GM23338 (cell line): ENCODE data around the gene HCLS1. TPM values are rescaled to one million over a fixed set of nuclear protein-coding genes. Genes with fewer than 3 reads are reported as not detected.
"Not testable (repeated sequence)": the region's sequence is repeated elsewhere in the genome, so short reads cannot be mapped to it uniquely, and the experiment has no call there.

Experiments
- ATAC-seq: fragments of 200-7000 bp; cut with Tn5 transposase; 3 replicates; pipeline ENCODE4 v1.9.1; 2020
- DNase-seq: peaks from one replicate; pipeline ENCODE4 v3.0.0-alpha.2; 2015; ENCODE audit warnings: low spot score
- H2AFZ ChIP-seq: fragments of 200-600 bp; sonication (generic); 2 replicates; pipeline ENCODE4 v1.8.0; 2016; ENCODE audit warnings: antibody characterized with exemption, mild to moderate bottlenecking, moderate library complexity
- H3F3A ChIP-seq: fragments of 200-600 bp; sonication (generic); replicated peaks from 2 replicates; pipeline ENCODE4 v1.8.0; 2017; ENCODE audit warnings: antibody characterized with exemption, mixed run types, low read depth
- H3K27ac ChIP-seq: fragments of 200-600 bp; sonication (generic); 2 replicates; pipeline ENCODE4 v1.6.1; 2016; ENCODE audit warnings: low read depth
- H3K27me3 ChIP-seq: fragments of 200-600 bp; sonication (generic); 2 replicates; pipeline ENCODE4 v1.8.0; 2016; ENCODE audit warnings: mild to moderate bottlenecking, mixed run types, moderate library complexity; ENCODE audit not compliant: insufficient read depth
- H3K36me3 ChIP-seq: fragments of 200-600 bp; sonication (generic); 2 replicates; pipeline ENCODE4 v1.8.0; 2016; ENCODE audit warnings: mild to moderate bottlenecking; ENCODE audit not compliant: insufficient read depth
- H3K4me1 ChIP-seq: fragments of 200-600 bp; sonication (generic); 2 replicates; pipeline ENCODE4 v1.8.0; 2016; ENCODE audit warnings: mild to moderate bottlenecking, moderate library complexity; ENCODE audit not compliant: insufficient read depth
- H3K4me2 ChIP-seq: fragments of 200-600 bp; sonication (generic); 2 replicates; pipeline ENCODE4 v1.7.1; 2017; ENCODE audit warnings: mixed run types
- H3K4me3 ChIP-seq: fragments of 200-600 bp; sonication (generic); 2 replicates; pipeline ENCODE4 v1.6.1; 2016; ENCODE audit warnings: mixed run types
- H3K79me2 ChIP-seq: fragments of 200-600 bp; sonication (generic); replicated peaks from 2 replicates; pipeline ENCODE4 v1.8.0; 2017; ENCODE audit warnings: mild to moderate bottlenecking; ENCODE audit not compliant: insufficient read depth
- H3K9me2 ChIP-seq: fragments of 200-600 bp; sonication (generic); 2 replicates; pipeline ENCODE4 v1.8.0; 2017; ENCODE audit not compliant: insufficient read depth
- H4K20me1 ChIP-seq: fragments of 200-600 bp; sonication (generic); replicated peaks from 2 replicates; pipeline ENCODE4 v1.8.0; 2017; ENCODE audit warnings: mild to moderate bottlenecking; ENCODE audit not compliant: insufficient read depth
- H3K27ac Mint-ChIP-seq: 2 replicates; pipeline ENCODE4 v1.8.0; 2020; ENCODE audit warnings: inconsistent platforms, mild to moderate bottlenecking, moderate library complexity, mixed read lengths
- H3K27me3 Mint-ChIP-seq: 3 replicates; pipeline ENCODE4 v1.8.0; 2022; ENCODE audit warnings: low read depth, mild to moderate bottlenecking, moderate library complexity, mixed read lengths, inconsistent platforms; ENCODE audit not compliant: insufficient read depth, poor library complexity
- H3K36me3 Mint-ChIP-seq: 3 replicates; pipeline ENCODE4 v1.8.0; 2021; ENCODE audit warnings: low read depth, mild to moderate bottlenecking, inconsistent platforms, moderate library complexity, mixed read lengths
- H3K4me1 Mint-ChIP-seq: 3 replicates; pipeline ENCODE4 v1.8.0; 2020; ENCODE audit warnings: mild to moderate bottlenecking, inconsistent platforms, mixed read lengths
- H3K4me3 Mint-ChIP-seq: 3 replicates; pipeline ENCODE4 v1.8.0; 2021; ENCODE audit warnings: moderate library complexity, mild to moderate bottlenecking, inconsistent platforms, mixed read lengths
- H3K9me3 Mint-ChIP-seq: 3 replicates; pipeline ENCODE4 v1.8.0; 2020; ENCODE audit warnings: moderate library complexity, mild to moderate bottlenecking, inconsistent platforms, mixed read lengths
- CREB1 ChIP-seq: fragments of 250-450 bp; sonication (Bioruptor Pico); IDR thresholded peaks from 2 replicates; pipeline ENCODE4 v1.5.0; 2020; ENCODE audit warnings: low read depth, mild to moderate bottlenecking, moderate library complexity
- NANOG ChIP-seq: IDR thresholded peaks from 2 replicates; pipeline ENCODE4 v1.6.1; 2016; ENCODE audit warnings: antibody characterized with exemption, borderline replicate concordance
- POLR2AphosphoS5 ChIP-seq: IDR thresholded peaks from 2 replicates; pipeline ENCODE4 v1.6.1; 2016; ENCODE audit warnings: antibody characterized with exemption, low read depth
- STAT1 ChIP-seq: IDR thresholded peaks from one replicate; pipeline ENCODE4 v1.6.1; 2016; ENCODE audit warnings: antibody characterized with exemption; ENCODE audit not compliant: unreplicated experiment
- ZNF114 ChIP-seq: fragments of 250-450 bp; sonication (Bioruptor Pico); IDR thresholded peaks from 2 replicates; pipeline ENCODE4 v1.5.0; 2020; ENCODE audit warnings: mild to moderate bottlenecking, moderate library complexity
- ZNF331 ChIP-seq: fragments of 250-450 bp; sonication (Bioruptor Pico); IDR thresholded peaks from 2 replicates; pipeline ENCODE4 v1.5.0; 2020; ENCODE audit warnings: low read depth, mild to moderate bottlenecking, moderate library complexity
- polyA plus RNA-seq: library from polyadenylated mRNA; unstranded; fragments of >200 nt; fragmentation: Nextera tagmentation; extraction: Ambion mirVana; gene quantifications from 2 replicates; pipeline ENCODE4 v1.2.1, GENCODE V29; 2016
- total RNA-seq: library from RNA; depleted of rRNA; stranded (reverse); fragments of >200 nt; shearing (Covaris generic); gene quantifications from 2 replicates; pipeline ENCODE4 v1.2.3, GENCODE V29; 2014
- TF ChIP-seq, protein P1 (sequence below): IDR thresholded peaks from one replicate; pipeline ENCODE4 v1.6.1; 2018; ENCODE audit warnings: antibody characterized with exemption; ENCODE audit not compliant: unreplicated experiment
- TF ChIP-seq, protein P2 (sequence below): IDR thresholded peaks from 2 replicates; pipeline ENCODE4 v1.6.1; 2016; ENCODE audit warnings: antibody characterized with exemption
- TF ChIP-seq, protein P3 (sequence below): fragments of 250-450 bp; sonication (Bioruptor Pico); IDR thresholded peaks from 2 replicates; pipeline ENCODE4 v1.5.0; 2020; ENCODE audit warnings: mild to moderate bottlenecking, moderate library complexity

Gene HCLS1
- total and polyA plus RNA-seq, 2 experiments from 2014 or later: 0.66 to 1.1 TPM

DNA sequence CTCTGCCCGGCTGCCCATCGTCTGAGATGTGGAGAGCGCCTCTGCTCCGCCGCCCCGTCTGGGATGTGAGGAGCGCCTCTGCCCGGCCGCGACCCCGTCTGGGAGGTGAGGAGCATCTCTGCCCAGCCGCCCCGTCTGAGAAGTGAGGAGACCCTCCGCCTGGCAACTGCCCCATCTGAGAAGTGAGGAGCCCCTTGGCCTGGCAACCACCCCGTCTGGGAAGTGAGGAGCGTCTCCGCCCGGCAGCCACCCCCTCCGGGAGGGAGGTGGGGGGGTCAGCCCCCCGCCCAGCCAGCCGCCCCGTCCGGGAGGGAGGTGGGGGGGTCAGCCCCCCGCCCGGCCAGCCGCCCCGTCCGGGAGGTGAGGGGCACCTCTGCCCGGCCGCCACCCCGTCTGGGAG is 28.0 kb upstream of the HCLS1 start:
- not testable (repeated sequence) for H3K4me1 Mint-ChIP-seq, ATAC-seq, H4K20me1 ChIP-seq, H3K4me3 Mint-ChIP-seq, H3K27ac Mint-ChIP-seq, H3K27me3 ChIP-seq, H3K9me2 ChIP-seq, H3K27ac ChIP-seq, H2AFZ ChIP-seq, H3K4me3 ChIP-seq, H3K27me3 Mint-ChIP-seq, H3K79me2 ChIP-seq, H3F3A ChIP-seq, DNase-seq, H3K4me2 ChIP-seq, H3K4me1 ChIP-seq
- peaks cover 24% of the 10 kb centered on the region for H3K36me3 ChIP-seq
- Mint-ChIP-seq H3K9me3 (peaks cover 14% of the 10 kb centered on the region), H3K36me3 (peaks cover 65% of the 10 kb centered on the region)

DNA sequence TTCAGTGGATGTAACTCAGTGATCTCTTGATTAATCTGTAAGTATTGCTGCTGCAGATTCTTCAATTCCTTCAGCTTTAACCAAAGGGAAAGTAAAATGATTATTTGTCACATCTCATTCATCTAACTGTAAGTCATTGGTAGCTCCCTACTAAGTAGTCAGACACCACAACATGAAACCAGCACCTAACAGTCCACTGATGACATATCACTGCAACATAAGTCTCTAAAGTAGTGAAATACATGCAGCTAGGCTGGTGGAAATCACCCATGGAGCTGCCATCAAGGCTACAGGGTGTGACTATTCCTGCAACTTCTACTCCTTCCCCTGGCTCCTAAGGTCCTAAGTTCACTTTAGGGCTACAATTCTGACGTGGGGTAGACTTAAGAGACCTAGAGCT is 21.1 kb upstream of the HCLS1 start:
- Mint-ChIP-seq H3K27ac (no peak overlapping the region), H3K9me3 (peaks cover 11% of the 10 kb centered on the region), H3K36me3 (peaks cover 43% of the 10 kb centered on the region)

More for the DNA sequence above, 21.1 kb upstream of the HCLS1 start:
- H3K27me3 ChIP-seq: no peaks in the 10 kb centered on the region
- no peak overlapping the region for H2AFZ ChIP-seq
- no peaks in the 10 kb centered on the region for H4K20me1 ChIP-seq
- ATAC-seq (no peak), DNase-seq (no peak)
- H3F3A ChIP-seq: no peaks in the 10 kb centered on the region
- no peak overlapping the region for H3K4me3 ChIP-seq
- peaks cover 3% of the 10 kb centered on the region; the same call in 1 of the 3 replicates for H3K4me1 Mint-ChIP-seq
- H3K4me3 Mint-ChIP-seq: no peak overlapping the region
- H3K79me2 ChIP-seq: no peaks in the 10 kb centered on the region
- no peaks in the 10 kb centered on the region for H3K27me3 Mint-ChIP-seq
- no peaks in the 10 kb centered on the region for H3K4me1 ChIP-seq
- TF ChIP-seq STAT1 (no peak), ZNF331 (CRISPR knock-in tag) (no peak), NANOG (no peak), CREB1 (CRISPR knock-in tag) (no peak), ZNF114 (CRISPR knock-in tag) (no peak), POLR2AphosphoS5 (no peak)
- TF ChIP-seq, protein P1, sequence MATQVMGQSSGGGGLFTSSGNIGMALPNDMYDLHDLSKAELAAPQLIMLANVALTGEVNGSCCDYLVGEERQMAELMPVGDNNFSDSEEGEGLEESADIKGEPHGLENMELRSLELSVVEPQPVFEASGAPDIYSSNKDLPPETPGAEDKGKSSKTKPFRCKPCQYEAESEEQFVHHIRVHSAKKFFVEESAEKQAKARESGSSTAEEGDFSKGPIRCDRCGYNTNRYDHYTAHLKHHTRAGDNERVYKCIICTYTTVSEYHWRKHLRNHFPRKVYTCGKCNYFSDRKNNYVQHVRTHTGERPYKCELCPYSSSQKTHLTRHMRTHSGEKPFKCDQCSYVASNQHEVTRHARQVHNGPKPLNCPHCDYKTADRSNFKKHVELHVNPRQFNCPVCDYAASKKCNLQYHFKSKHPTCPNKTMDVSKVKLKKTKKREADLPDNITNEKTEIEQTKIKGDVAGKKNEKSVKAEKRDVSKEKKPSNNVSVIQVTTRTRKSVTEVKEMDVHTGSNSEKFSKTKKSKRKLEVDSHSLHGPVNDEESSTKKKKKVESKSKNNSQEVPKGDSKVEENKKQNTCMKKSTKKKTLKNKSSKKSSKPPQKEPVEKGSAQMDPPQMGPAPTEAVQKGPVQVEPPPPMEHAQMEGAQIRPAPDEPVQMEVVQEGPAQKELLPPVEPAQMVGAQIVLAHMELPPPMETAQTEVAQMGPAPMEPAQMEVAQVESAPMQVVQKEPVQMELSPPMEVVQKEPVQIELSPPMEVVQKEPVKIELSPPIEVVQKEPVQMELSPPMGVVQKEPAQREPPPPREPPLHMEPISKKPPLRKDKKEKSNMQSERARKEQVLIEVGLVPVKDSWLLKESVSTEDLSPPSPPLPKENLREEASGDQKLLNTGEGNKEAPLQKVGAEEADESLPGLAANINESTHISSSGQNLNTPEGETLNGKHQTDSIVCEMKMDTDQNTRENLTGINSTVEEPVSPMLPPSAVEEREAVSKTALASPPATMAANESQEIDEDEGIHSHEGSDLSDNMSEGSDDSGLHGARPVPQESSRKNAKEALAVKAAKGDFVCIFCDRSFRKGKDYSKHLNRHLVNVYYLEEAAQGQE: no peak
- TF ChIP-seq, protein P2, sequence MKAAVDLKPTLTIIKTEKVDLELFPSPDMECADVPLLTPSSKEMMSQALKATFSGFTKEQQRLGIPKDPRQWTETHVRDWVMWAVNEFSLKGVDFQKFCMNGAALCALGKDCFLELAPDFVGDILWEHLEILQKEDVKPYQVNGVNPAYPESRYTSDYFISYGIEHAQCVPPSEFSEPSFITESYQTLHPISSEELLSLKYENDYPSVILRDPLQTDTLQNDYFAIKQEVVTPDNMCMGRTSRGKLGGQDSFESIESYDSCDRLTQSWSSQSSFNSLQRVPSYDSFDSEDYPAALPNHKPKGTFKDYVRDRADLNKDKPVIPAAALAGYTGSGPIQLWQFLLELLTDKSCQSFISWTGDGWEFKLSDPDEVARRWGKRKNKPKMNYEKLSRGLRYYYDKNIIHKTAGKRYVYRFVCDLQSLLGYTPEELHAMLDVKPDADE: no peak
- TF ChIP-seq, protein P3, sequence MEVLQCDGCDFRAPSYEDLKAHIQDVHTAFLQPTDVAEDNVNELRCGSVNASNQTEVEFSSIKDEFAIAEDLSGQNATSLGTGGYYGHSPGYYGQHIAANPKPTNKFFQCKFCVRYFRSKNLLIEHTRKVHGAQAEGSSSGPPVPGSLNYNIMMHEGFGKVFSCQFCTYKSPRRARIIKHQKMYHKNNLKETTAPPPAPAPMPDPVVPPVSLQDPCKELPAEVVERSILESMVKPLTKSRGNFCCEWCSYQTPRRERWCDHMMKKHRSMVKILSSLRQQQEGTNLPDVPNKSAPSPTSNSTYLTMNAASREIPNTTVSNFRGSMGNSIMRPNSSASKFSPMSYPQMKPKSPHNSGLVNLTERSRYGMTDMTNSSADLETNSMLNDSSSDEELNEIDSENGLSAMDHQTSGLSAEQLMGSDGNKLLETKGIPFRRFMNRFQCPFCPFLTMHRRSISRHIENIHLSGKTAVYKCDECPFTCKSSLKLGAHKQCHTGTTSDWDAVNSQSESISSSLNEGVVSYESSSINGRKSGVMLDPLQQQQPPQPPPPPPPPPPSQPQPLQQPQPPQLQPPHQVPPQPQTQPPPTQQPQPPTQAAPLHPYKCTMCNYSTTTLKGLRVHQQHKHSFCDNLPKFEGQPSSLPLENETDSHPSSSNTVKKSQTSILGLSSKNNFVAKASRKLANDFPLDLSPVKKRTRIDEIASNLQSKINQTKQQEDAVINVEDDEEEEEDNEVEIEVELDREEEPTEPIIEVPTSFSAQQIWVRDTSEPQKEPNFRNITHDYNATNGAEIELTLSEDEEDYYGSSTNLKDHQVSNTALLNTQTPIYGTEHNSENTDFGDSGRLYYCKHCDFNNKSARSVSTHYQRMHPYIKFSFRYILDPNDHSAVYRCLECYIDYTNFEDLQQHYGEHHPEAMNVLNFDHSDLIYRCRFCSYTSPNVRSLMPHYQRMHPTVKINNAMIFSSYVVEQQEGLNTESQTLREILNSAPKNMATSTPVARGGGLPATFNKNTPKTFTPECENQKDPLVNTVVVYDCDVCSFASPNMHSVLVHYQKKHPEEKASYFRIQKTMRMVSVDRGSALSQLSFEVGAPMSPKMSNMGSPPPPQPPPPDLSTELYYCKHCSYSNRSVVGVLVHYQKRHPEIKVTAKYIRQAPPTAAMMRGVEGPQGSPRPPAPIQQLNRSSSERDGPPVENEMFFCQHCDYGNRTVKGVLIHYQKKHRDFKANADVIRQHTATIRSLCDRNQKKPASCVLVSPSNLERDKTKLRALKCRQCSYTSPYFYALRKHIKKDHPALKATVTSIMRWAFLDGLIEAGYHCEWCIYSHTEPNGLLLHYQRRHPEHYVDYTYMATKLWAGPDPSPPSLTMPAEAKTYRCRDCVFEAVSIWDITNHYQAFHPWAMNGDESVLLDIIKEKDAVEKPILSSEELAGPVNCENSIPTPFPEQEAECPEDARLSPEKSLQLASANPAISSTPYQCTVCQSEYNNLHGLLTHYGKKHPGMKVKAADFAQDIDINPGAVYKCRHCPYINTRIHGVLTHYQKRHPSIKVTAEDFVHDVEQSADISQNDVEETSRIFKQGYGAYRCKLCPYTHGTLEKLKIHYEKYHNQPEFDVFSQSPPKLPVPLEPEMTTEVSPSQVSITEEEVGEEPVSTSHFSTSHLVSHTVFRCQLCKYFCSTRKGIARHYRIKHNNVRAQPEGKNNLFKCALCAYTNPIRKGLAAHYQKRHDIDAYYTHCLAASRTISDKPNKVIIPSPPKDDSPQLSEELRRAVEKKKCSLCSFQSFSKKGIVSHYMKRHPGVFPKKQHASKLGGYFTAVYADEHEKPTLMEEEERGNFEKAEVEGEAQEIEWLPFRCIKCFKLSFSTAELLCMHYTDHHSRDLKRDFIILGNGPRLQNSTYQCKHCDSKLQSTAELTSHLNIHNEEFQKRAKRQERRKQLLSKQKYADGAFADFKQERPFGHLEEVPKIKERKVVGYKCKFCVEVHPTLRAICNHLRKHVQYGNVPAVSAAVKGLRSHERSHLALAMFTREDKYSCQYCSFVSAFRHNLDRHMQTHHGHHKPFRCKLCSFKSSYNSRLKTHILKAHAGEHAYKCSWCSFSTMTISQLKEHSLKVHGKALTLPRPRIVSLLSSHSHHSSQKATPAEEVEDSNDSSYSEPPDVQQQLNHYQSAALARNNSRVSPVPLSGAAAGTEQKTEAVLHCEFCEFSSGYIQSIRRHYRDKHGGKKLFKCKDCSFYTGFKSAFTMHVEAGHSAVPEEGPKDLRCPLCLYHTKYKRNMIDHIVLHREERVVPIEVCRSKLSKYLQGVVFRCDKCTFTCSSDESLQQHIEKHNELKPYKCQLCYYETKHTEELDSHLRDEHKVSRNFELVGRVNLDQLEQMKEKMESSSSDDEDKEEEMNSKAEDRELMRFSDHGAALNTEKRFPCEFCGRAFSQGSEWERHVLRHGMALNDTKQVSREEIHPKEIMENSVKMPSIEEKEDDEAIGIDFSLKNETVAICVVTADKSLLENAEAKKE: no peak
- H3K27ac ChIP-seq: no peak overlapping the region
- no peak overlapping the region for H3K4me2 ChIP-seq
- H3K36me3 ChIP-seq: peaks cover 4% of the 10 kb centered on the region; the same call in 1 of the 2 replicates
- H3K9me2 ChIP-seq: no peaks in the 10 kb centered on the region
